HG03108 (cell line): ENCODE measurements around the gene NXT1.
"Not testable (repeated sequence)": the region's sequence is repeated elsewhere in the genome, so short reads cannot be mapped to it uniquely, and the experiment has no call there.

ENCODE experiments used
- ATAC-seq: cut with Tn5 transposase; IDR thresholded peaks from one replicate; pipeline ENCODE4 v1.9.1; 2021; ENCODE audit warnings: moderate library complexity; ENCODE audit not compliant: unreplicated experiment

The NXT1 gene

DNA sequence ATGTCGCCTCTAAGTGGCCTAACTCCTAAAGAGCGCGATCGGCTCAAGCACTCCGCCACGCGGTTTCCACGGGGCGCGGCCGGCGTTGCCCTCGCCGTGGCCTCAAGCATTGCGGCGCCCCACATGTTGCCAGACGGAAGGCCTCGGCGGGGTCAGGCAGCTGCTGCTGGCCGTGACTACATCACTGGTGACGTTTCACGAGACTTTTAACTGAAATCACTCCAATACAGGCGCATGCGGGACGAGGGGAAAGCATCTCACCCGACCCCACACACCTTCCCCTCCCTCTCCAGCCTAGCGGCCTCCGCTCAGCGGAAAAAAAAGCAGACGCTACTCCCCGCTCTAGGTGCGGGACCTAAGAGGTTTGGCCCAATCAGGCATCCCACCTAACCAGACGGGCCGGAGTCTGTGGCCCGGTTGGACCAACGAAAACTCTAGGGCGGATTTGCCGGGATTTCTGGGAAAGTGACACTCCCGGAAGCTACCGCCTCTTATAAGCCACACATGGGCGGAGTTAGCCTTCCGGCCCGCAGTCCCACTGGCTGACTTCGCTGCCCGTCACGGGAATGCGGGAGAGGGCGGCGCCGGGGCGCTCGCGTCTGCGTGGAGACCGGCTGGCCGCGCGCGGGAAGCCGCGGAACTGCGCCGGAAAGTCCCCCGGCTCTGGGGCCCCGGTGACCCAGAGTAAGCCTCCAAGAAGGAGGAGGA lies at the start of gene NXT1:
NXT1 (plus strand) TSS at position 596 of the 708 bp plus-strand sequence. CDS start 3,251 bp downstream, outside the sequence.
- peak; percentile 81 for ATAC-seq

DNA sequence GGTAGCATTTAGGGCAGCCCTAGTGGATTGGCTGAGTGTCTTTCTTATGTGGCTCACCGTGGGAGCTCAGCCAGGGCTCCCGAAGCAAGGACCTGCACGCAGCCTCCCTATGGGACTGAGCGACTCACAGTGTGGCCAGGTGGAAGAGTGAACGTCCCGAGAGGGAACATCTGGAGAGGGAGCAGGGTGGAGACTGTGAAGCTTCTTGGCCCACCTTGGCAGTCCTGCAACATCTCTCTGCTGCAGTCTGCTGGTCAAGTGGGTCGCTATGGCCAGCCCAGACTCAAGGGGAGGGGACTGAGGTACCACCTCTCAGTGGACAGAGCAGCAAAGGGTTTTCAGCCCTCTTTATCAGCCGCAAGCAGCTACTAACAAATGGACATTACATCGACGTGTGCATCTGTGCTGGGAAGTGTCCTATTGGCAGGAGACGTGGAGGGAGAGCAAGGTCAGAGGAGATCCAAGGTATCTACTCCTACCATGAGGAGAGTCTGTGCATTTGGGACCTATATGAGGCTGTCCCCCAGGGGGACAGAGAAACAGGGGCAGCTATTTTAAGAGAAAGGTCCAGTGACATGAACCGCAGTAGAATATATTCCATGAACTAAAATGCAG lies 49.0 kb upstream of the NXT1 start:
- ATAC-seq: no peak

DNA sequence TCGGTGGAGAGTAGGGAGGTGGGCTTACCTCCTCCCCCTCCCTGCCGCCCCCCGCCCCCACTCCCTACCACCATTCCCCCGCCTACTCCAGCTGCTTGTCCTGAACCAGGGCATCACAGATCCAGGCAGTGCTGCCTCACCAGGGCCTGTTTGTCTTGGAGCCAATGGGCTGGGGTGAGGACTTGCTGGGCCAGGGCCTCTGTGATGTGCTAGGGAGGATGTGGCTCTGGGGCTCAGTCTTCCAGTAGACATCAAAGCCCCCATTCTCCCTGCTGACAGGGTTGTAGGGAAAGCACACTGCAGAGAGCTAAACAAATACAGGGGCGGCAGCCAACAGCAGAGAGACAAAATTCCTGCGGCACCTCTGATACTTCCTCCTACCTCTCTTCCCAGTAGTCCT lies 48.2 kb upstream of the NXT1 start:
- ATAC-seq: no peak

DNA sequence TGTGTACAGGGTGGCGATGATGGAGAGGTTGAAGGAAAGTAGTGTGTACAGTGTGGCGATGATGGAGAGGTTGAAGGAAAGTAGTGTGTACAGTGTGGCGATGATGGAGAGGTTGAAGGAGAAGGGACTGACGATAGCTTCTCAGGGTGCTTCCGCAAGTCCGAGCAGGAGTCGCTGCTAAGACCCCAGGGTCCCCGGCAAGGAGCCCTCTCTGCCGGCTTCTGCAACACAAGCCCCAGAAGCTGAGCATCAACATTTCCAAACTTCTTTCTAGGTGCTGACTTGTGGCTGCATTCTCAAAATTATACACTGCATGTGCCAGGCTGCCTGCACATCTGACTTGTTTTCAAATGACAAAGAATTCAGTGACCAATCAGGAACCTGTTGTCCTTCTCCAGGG lies 47.8 kb upstream of the NXT1 start:
- no peak for ATAC-seq

DNA sequence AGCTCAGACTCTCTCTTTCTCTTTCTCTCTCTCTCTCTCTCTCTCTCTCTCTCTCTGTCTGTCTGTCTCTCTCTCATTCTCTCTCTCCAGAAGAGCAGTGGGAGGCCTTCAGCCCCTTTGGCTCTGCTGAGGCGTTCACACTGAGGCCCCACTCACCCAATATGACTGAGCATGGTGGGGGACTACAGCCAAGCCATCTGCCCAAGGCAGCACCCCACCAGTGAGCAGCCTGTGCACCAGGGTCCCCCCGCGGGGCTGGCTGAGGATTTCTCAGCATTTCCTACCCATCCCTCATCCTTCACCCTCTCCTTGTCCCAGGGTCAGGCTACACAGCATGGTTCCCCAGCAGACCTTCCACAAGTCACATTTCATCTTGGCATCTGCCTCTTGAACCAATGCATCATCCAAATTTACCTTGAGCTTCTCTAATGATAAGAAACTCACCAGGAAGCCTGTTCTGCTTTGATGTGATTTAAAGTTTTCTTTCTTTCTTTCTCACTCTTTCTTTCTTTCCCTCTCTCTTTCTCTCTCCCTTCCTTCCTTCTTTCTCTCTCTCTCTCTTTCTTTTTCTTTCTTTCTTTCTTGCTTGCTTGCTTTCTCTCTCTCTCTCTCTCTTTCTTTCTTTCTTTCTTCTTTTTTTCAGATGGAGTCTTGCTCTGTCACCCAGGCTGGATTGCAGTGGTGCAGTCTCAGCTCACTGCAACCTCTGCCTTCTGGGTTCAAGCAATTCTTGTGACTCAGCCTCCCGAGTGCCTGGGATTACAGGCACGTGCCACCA lies 47.1 kb upstream of the NXT1 start:
- ATAC-seq: no peak

DNA sequence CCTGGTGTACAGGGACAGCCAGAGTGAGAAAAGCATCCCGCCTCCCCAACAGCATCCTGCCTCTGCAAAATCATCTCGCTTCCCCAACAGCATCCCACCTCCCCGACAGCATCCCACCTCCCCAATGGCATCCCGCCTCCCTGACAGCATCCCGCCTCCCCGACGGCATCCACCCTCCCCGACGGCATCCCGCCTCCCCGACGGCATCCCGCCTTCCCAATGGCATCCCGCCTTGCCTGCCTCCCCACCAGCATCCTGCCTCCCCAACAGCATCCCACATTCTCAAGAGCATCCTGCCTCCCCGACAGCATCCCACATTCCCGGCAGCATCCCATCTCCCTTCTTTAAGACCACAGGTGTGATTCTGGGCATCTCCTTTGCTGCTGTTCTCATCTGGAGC lies 46.0 kb upstream of the NXT1 start:
- ATAC-seq: no peak

DNA sequence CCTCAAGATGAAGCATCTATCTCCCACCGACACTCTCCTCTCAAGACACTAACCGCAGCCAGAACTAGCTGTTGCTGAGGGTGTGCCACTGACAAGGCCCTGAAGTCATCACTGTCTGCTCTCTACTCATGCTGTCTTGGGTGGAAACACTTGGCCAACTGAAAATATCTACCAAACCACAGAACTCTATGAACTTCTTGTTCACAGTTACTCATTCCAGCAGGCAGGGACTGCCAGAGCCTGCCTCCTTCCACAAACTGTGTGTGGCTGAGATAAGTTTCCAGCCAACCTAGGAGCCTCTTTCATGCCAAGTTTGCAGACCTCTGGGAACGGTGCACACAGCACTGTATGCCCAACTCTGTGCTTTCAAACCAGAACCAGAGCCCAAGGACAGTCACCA lies 45.5 kb upstream of the NXT1 start:
- no peak for ATAC-seq

DNA sequence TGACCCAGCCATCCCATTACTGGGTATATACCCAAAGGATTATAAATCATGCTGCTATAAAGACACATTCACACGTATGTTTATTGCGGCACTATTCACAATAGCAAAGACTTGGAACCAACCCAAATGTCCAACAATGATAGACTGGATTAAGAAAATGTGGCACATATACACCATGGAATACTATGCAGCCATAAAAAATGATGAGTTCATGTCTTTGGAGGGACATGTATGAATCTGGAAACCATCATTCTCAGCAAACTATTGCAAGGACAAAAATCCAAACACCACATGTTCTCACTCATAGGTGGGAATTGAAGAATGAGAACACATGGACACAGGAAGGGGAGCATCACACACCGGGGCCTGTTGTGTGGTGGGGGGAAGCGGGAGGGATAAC lies 43.2 kb upstream of the NXT1 start:
- not testable (repeated sequence) for ATAC-seq

DNA sequence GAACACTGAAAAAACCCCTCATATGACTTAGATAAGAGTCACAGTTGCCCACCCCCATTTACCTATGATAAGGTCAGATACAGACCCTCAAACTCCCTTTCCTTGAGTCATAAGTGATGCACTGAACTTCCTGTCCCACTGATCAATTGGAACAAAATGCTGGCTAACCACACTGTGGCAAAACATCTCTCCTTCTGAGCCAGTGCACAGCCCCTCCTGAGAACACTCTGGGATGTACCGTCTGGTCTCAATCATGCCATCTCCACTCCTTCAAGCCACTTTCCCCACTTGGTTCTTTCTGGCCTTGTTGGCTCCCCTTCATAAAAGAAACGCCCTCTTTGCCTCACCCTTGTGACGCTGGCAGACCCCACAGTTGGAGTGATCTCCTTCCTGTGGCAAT lies 42.6 kb upstream of the NXT1 start:
- ATAC-seq: no peak

DNA sequence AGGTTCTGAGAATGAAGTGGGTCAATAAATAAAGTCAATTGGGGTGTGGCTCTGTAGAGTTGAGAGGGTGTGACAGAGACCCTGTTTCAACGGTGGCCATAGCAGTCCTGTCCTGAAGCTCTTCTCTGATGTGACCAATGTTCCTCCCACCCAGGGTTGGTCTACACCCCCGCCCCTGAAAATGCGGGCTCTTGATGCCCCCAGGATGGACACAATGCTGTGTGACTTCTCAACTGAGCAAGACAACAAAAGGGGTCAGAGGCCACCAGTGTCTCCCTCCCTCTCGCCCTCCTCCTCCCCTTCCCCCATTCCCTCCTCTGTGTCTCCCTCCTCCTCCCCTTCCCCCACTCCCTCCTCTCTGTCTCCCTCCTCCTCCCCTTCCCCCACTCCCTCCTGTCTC lies 41.7 kb upstream of the NXT1 start:
- no peak for ATAC-seq

DNA sequence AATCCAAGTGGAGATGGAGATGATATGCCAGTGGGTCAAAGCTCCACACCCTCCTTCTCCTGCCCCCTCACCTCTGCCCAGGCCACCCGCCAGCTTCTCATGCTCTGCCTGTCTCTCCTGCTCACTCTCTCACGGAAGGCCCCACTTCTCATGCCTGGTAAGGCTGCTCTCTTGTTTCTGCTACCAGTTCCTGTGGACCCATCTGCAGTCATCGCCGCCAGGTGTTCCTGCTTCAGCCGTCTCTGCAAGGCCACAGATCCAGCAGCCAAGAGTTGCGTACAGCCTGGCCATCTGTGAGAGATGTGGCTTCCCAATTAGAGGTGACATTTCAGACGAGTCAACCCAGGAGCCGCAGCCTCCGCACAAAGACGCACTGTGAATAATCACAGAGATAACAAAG lies 40.8 kb upstream of the NXT1 start:
- ATAC-seq: no peak

DNA sequence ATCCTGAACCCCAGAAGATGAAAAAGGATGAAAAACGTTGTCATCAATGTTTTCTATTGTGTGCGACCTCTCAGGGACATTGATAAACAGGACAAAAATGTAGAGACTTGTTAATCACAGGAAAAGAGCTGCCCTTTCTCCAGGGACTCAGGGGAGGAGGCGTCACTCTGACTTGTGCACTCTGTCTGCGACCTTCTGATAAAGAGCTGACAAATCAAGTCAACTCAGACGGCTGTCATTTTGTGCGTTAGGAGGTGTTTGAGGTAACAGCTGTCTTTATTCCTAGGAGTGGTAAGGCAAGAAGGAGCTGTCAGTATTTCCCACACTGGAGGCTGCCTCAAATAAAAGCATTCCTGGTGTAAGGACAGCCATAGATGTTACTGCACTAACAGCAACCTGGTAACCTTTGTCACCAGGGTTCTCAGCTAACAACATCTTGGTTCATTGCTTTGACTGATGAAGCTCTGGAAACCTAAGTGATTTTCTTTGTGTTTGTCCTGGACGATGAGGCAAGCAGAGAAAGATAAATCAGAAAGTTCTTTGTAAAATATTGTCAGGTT lies 38.6 kb upstream of the NXT1 start:
- no peak for ATAC-seq

DNA sequence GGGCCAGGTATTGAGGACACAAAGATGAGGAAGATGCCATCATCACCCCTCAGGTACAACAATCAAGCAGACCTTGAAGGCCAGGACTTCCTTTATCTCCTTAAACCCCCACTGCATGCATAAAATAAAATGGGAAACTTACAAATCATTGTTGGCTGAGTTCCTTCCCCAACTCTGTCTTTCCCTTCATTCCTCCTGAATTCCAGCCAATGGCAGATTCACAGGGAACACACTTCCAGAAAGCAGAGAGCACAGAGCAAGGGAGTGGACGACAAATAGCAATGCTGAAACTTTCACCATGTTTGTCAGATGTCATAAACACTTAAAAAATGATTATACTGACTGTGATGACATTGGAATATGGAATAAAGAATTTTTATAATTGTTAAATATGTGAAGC lies 37.3 kb upstream of the NXT1 start:
- no peak for ATAC-seq

DNA sequence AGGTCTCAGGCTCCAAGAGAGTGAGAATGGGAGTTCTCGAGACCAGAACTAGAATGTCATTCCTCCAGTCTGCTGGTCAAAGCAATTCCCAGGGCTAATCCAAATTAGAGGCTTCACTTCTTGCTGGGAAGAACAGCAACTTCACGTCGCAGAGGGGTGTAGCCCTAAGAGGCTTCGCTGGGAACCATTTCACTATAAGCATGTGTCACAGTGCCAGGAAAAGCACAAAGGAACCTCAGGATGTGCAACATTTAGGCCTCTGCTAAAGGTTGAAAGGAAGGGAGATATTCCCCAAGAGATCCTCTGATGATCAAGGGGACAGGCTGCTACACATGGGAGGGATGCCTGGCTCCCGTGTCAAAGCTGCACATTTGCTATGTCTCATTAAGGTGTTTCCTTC lies 35.9 kb upstream of the NXT1 start:
- ATAC-seq: no peak

DNA sequence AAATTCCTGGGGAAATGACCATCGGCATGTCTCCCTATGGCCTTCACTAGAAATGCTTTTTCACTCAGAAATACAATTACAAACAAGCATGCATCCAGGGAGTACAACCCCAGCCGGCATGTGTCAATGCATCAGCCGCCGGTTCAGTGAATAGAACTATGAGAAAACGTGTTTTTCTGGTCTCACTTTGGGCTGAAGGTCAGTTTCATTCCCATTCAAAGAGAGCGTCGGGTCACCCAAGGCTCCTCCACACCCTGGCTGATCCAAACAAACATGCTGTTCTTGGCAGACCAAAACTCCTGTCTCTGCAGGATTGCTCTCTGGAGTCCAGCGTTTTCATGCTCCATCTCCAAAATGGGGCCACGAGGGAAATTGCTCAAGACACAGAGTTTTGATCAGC lies 35.5 kb upstream of the NXT1 start:
- ATAC-seq: no peak

DNA sequence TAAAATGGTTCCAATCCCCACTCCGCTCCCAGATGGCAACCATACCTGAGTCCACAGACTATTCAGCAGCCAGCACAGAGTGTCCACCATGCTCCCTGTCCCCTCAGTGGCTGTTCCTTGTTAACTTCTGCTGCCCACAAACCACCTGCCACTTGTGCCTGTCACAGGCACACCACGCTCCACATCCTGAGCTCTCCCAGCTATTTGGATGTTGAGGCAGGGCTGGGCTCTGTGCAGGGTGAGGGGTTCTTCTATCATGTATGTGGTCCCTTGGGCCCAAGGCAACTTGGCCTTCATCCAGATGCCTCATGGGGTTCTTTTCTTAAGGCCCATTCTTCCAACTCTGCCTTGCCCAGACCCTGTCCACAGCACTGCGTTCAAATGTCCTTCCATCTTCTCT lies 34.0 kb upstream of the NXT1 start:
- no peak for ATAC-seq

DNA sequence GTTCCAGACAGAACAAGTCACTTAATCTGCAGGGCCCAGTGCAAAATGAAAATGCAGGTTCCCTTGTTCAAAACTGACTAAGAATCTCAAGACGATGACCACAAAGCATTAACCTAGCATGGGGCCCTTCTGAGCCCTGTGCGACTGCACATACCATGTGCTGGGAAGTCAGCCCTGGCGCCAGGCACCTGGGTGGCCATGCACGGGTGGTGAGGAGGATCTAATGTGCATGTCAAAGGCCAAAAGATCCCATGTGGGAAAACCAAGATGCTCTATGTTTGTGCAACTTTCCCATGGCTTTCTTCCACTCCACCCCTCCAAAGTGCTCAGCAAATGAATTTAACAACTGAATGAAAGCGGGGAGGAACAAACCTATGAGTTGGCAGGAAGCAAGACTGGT lies 33.5 kb upstream of the NXT1 start:
- no peak for ATAC-seq

DNA sequence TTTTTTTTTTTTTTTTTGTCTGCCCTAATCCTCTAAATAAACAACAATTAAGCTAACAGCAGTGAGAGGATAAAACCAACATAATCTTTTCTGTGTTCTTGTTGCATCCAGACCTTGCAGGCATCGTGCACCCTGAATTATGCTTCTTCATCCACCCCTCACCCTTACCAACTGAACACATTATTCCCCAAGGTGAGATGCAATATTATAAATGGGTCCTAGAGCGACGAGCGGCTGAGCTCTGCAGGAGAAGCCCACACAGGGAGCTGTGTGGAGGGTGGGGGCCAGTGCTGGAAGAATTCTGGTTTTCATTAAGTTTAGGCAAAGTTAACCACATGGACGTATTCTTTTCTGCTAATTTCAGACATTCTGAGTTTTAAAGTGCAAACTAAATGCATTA lies 32.2 kb upstream of the NXT1 start:
- no peak for ATAC-seq

DNA sequence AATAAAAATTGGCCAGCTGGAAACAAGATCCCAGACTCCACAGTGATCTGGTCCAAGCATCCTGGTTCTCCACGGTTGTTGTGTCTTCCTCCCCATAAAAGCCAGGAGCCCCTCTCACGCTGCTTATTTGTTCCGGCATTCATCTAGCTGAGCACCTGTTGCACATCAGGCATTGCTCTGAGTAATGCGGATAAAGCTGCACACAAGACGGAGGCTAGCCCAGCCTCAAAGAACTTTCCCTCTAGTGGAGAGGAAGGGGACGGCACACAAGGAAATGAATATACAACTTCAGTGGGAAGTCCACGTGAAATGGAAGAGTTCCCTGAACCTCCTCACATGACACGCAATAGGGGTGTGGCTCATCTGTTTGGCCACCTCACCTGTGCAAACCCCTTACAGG lies 30.3 kb upstream of the NXT1 start:
- ATAC-seq: no peak

DNA sequence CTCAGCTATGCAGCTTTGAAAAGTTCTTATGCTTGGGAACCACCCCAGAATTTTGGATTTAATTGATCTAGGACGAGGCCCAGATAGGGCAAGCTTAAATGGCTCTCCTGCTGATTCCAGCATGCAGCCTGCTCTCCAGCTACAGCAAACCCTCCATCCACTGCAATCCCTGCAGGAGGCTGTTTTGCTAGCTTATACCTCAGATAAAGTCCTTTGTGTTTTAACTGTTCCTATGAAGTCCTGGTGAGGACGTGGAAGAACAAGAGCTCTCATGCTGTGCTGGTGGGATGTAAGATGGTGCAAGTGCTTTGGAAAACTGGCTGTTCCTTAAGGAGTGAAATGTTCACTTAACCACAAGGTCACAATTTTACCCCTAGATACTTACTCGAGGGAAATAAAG lies 25.5 kb upstream of the NXT1 start:
- no peak for ATAC-seq

DNA sequence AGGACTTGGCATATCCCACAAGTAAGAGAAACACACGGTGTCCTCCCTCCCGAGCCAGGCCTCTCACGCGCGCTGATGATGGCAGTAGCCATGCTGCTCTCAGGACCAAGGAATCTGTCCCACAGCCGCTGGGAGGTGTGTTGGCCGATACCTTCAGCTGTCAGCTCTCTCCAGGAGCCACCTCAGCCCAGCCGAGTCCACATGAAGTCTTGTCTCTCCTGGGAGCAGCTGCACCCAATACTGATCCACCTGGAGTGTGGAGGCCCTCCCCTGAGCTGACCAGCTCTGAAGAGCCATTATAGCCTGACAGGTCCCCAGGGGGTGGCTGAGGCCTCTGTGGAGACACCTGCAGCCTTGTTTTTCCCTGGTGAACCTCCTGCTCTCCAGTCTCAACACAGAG lies 23.8 kb upstream of the NXT1 start:
- ATAC-seq: no peak
